ENCODE measurements around the gene AP5S1. TPM values are rescaled to one million over a fixed set of nuclear protein-coding genes. Genes with fewer than 3 reads are reported as not detected.

Gene AP5S1
- total and polyA plus RNA-seq, 2 of the 13 experiments (the other 11 are each of a cell fraction or from before 2014, with no cell fraction given): 7.9 to 23.2 TPM

DNA sequence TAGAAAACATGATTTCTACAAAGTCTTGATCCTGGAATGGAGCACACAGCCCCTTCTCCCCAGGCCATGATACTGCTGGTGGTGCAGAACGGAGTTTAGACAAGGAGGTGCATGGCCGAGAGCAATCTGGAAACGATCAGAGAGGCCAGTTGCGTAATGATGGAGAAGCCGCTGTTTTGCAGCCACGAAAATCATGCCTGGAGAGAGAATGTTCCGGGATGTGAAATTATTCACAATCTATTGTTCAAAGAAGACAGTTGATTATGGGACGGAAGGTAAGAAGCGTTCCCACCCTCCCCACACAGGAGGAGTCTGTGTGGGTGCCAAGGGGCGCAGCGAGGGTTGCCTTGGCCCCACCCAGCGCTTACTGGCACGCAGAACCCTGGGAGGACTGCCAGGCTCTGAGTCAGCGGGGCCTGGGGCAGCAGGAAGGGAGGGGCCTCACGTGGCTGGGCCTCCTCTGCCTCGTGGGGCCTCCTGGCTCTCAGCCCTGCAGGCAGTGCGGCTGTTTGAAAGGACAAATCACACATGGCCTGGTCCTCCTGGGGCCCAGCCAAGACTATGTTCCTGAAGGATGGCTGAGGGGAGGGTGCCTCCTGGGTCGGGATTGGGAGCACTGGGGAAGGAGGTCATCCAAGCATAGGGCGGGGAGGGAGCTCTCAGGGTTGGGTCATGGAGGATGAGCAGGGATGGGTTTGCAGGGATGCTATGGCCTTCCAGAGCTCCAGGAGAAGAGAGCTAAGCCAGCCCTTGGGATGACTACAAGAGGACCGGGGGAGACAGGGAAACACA, 8.7 kb upstream of the AP5S1 start (continued):
- TF ChIP-seq, protein P1, sequence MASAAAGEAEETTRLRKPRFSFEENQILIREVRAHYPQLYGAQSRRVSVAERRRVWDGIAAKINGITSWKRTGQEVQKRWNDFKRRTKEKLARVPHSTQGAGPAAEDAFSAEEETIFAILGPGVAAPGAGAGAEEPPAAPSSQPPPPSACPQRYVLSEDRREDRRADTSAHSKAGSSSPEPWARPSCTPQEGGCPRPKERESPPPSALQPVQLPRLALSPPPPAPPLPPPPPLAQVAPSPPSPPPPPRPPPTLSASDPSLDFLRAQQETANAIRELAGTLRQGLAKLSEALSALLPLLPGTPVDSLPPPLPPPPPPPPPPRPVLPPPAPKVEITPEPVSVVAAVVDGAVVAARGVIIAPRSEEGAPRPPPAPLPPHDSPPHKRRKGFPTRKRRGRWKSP (CRISPR knock-in tag; IDR thresholded peaks at IDR 0.05): peak; percentile 91; the same call in 1 of the 2 replicates
- TF ChIP-seq HNF4G (IDR thresholded peaks at IDR 0.05; ENCODE audit: borderline replicate concordance, low read depth, low read length) (0 out of 2 replicates have a peak, but pooled peaks have one; percentile 23), HNF4G (CRISPR knock-in tag; IDR thresholded peaks at IDR 0.05; ENCODE audit: borderline replicate concordance, low read depth) (no peak), ZNF652 (CRISPR knock-in tag; IDR thresholded peaks at IDR 0.05; ENCODE audit: borderline replicate concordance, low read depth) (no peak), MAFG (CRISPR knock-in tag; IDR thresholded peaks at IDR 0.05) (no peak), ZNF207 (IDR thresholded peaks at IDR 0.05; ENCODE audit: borderline replicate concordance) (no peak), ZNF788 (CRISPR knock-in tag; IDR thresholded peaks at IDR 0.05; ENCODE audit: borderline replicate concordance) (peak; percentile 95), ZFP90 (CRISPR knock-in tag; IDR thresholded peaks at IDR 0.05; ENCODE audit: borderline replicate concordance) (peak; percentile 99), ZNF672 (CRISPR knock-in tag; IDR thresholded peaks at IDR 0.05) (no peak; the same call in 1 of the 2 replicates), ELF4 (CRISPR knock-in tag; IDR thresholded peaks at IDR 0.05; ENCODE audit: borderline replicate concordance) (no peak), ZNF556 (CRISPR knock-in tag; IDR thresholded peaks at IDR 0.05; ENCODE audit: borderline replicate concordance) (peak; percentile 64), ZNF484 (CRISPR knock-in tag; IDR thresholded peaks at IDR 0.05; ENCODE audit: borderline replicate concordance, low read depth) (no peak), ZBTB20 (CRISPR knock-in tag; IDR thresholded peaks at IDR 0.05; ENCODE audit: borderline replicate concordance, low read depth) (peak; percentile 98; the same call in 1 of the 2 replicates), CHD2 (IDR thresholded peaks at IDR 0.05; ENCODE audit: low read depth, low read length) (peak; percentile 54; the same call in 1 of the 2 replicates), ZNF326 (CRISPR knock-in tag; IDR thresholded peaks at IDR 0.05; ENCODE audit: borderline replicate concordance) (0 out of 2 replicates have a peak, but pooled peaks have one; percentile 58)
- TF ChIP-seq, protein P2, sequence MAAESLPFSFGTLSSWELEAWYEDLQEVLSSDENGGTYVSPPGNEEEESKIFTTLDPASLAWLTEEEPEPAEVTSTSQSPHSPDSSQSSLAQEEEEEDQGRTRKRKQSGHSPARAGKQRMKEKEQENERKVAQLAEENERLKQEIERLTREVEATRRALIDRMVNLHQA (CRISPR knock-in tag; IDR thresholded peaks at IDR 0.05): no peak
- TF ChIP-seq, protein P3, sequence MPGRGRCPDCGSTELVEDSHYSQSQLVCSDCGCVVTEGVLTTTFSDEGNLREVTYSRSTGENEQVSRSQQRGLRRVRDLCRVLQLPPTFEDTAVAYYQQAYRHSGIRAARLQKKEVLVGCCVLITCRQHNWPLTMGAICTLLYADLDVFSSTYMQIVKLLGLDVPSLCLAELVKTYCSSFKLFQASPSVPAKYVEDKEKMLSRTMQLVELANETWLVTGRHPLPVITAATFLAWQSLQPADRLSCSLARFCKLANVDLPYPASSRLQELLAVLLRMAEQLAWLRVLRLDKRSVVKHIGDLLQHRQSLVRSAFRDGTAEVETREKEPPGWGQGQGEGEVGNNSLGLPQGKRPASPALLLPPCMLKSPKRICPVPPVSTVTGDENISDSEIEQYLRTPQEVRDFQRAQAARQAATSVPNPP (CRISPR knock-in tag; IDR thresholded peaks at IDR 0.05): peak; percentile 74; the same call in 1 of the 2 replicates
- TF ChIP-seq, protein P4, sequence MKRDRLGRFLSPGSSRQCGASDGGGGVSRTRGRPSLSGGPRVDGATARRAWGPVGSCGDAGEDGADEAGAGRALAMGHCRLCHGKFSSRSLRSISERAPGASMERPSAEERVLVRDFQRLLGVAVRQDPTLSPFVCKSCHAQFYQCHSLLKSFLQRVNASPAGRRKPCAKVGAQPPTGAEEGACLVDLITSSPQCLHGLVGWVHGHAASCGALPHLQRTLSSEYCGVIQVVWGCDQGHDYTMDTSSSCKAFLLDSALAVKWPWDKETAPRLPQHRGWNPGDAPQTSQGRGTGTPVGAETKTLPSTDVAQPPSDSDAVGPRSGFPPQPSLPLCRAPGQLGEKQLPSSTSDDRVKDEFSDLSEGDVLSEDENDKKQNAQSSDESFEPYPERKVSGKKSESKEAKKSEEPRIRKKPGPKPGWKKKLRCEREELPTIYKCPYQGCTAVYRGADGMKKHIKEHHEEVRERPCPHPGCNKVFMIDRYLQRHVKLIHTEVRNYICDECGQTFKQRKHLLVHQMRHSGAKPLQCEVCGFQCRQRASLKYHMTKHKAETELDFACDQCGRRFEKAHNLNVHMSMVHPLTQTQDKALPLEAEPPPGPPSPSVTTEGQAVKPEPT (CRISPR knock-in tag; IDR thresholded peaks at IDR 0.05; ENCODE audit: low read depth): peak; percentile 84; the same call in 1 of the 2 replicates
- TF ChIP-seq, protein P5, sequence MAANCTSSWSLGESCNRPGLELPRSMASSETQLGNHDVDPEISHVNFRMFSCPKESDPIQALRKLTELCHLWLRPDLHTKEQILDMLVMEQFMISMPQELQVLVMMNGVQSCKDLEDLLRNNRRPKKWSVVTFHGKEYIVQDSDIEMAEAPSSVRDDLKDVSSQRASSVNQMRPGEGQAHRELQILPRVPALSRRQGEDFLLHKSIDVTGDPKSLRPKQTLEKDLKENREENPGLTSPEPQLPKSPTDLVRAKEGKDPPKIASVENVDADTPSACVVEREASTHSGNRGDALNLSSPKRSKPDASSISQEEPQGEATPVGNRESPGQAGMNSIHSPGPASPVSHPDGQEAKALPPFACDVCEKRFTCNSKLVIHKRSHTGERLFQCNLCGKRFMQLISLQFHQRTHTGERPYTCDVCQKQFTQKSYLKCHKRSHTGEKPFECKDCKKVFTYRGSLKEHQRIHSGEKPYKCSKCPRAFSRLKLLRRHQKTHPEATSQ (CRISPR knock-in tag; IDR thresholded peaks at IDR 0.05; ENCODE audit: borderline replicate concordance): no peak; the same call in 1 of the 2 replicates

Data from HepG2 (cell line).